Central memory CD4-positive, alpha-beta T cell (primary cell): ENCODE results near the gene SGIP1.

Experiments
- DNase-seq: peaks from one replicate; pipeline ENCODE4 v3.0.0; 2022
- total RNA-seq, 3 experiments: gene quantifications; one replicate each; lab custom pipeline; 2026; lab: John Stamatoyannopoulos, UW

The SGIP1 gene
- total RNA-seq, result 0 to 0.19 (median 0) reads per million in 3 experiments

DNA sequence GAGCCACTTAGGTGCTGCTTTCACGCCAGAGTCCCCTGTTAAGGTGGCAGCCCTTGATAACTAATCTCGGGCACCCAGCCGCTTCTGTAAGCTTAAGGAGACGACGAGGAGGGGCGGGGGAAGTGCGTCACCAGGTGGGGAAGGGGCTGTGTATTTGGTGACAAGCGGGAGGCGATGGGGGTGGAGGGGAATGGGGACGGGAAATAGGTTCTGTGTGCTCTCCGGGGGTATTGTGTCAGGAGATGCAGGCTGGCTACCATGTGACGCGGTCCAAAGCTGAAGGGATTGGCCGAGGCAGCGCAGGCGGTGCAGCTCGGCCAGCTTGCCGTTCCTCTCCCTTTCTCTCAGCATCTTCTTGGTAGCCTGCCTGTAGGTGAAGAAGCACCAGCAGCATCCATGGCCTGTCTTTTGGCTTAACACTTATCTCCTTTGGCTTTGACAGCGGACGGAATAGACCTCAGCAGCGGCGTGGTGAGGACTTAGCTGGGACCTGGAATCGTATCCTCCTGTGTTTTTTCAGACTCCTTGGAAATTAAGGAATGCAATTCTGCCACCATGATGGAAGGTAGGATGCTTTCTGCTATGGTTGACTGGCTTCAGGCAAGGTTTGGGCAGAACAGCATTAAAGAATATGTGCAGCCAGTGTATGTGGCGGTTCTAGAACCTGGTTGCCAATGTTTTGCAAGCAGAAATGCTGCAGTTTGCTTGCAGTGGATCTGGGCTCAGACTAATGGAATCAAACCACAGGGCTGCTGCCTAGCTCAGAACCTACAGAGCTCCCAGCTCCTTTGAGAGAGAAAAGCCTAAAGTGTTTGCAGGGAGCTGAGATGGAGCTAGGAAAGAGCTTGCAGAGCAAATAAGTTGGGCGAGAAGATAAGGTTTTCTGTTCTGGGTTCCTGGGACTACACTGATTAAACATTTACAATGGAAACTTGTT lies at the start of gene SGIP1:
Gene SGIP1 (plus strand): TSS at position 350 of the 937 bp plus-strand sequence. CDS start 206 bp downstream, at position 556.
- no peak for DNase-seq

DNA sequence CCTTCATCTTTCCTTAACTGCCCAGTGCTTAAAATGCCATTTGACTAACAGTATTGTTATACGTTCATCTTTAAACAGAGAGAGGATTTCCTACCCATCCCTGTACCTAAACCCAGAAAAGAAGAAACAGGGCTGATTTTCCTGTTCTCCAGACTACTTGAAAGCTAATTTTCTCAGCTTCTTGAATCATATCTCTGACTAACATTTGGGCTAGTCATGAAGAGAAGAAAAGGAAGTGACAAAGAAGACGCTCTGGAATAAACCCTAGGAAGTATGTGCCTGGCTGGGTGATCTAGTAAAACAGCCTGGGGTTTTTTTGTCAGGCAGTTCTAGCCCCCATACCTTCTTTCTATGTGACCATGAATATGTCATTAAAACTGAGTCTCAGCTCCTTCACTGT lies 44.8 kb upstream of the SGIP1 start:
- DNase-seq, result no peak

GRCh38 chr1:66489972-66490601 lies 43.9 kb upstream of the SGIP1 start:
- no peak for DNase-seq

DNA sequence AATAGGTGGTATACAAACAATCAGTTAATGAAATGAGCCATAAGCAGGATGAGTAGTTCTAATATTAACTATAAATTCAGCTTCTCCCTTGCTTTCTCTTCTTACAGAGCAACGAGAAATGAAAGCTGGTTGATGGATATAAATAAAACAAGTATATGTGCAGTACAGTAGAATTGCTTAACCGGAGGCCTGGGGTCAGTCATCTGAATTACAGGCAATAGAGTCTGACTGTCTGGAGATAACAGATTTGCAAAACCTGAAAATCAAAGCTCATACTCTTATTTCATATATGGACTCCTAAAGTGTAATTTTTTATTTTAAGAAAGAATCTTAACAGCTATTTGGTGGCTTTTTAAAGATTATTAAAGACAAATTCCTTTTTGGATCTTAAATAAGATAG lies 43.1 kb upstream of the SGIP1 start:
- DNase-seq, result no peak

DNA sequence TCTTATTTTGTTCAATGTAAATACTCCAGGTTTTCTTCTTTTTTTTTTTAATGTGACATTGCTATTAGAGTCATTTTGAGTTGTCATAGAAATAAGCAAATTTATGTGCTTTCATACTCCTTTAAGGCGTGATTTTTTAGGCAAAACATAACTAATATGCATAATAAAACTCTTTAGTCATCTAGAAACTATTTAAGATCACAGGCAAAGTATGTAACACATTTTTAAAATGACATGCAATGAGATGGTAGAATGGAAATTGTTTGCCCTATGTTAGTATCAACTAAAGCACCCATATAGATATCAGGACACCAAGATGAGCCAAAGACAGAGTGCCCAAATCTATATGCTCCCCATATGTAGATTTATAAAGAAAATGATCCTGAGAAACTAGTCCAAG lies 41.5 kb upstream of the SGIP1 start:
- no peak for DNase-seq

- no peak for DNase-seq
Observed at GRCh38 chr1:66493731-66494130, 40.2 kb upstream of the SGIP1 start.

- no peak for DNase-seq
Observed at GRCh38 chr1:66494482-66494881, 39.5 kb upstream of the SGIP1 start.

- no peak for DNase-seq
Observed at GRCh38 chr1:66495495-66495894, 38.5 kb upstream of the SGIP1 start.

GRCh38 chr1:66497910-66498309 lies 36.0 kb upstream of the SGIP1 start:
- DNase-seq, result no peak

GRCh38 chr1:66500301-66500700 lies 33.7 kb upstream of the SGIP1 start:
- no peak for DNase-seq

GRCh38 chr1:66502086-66502485 lies 31.9 kb upstream of the SGIP1 start:
- no peak for DNase-seq

- DNase-seq, result peak; percentile 0
Observed at GRCh38 chr1:66503841-66504470, 30.0 kb upstream of the SGIP1 start.

- no peak for DNase-seq
Observed at GRCh38 chr1:66505671-66506392, 28.1 kb upstream of the SGIP1 start.

- DNase-seq, result no peak
Observed at GRCh38 chr1:66506393-66506687, 27.6 kb upstream of the SGIP1 start.

DNA sequence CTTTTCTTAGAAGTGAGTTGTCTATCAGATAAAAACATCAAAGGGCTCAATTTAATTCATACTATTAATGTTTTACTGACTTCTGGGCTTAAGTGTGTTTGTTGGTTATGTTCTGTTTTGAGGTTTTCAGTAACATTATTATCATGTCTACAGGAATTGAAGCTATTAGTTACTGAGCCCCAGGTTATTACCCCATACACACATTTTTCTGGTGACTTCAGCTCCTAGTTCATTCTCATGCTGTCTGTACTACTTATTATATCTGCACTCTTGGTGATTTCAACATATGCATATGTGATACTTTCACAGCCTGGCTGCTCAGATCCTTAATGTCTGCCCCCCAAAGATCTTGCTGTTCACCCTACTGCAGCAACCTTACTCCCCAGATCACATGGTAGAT lies 27.0 kb upstream of the SGIP1 start:
- no peak for DNase-seq

GRCh38 chr1:66510407-66510806 lies 23.5 kb upstream of the SGIP1 start:
- DNase-seq, result no peak

DNA sequence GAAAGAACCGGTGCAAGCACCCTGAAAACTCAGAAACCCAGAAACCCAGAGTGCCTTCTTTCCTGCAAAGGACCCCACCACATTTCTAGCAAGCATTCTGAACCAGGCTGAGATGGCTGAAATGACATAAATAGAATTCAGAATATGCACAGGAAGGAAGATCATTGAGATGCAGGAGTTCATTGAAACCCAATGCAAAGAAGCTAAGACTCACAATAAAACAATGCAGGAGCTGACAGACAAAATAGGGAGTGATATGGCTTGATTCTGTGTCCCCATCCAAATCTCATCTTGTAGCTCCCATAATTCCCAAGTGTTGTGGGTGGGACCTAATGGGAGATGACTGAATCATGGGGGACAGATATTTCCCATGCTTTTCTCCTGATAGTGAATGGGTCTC lies 22.8 kb upstream of the SGIP1 start:
- DNase-seq, result no peak

DNA sequence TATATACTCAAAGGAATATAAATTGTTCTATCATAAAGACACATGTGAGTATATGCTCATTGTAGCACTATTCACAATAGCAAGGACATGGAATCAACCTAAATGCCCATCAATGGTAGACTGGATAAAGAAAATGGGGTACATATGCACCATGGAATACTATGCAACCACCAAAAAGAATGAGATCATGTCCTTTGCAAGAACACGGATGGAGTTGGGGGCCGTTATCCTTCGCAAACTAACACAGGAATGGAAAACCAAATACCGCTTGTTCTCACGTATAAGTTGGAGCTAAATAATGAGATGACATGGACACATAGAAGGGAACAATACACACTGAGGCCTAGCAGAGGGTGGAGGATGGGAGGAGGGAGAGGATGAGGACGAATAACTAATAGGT lies 16.0 kb upstream of the SGIP1 start:
- no peak for DNase-seq

DNA sequence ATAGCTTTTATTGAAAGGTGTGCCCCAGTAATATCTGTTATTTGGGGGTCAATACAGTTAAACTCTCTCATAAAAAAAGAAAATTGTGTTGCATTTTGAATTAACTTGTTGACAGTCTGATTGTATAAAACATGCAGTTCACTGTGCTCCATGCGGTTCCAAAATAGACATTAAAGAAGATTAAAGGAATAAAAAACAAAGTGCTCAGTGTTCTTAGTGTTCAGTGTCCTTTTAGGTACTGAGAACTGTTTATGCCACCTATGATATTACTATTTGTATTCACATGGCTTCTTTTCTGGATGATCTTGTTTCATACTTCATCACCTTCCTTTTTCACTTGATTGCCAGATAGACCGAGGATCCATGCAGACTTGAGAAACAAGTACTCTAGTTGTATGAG lies 15.3 kb upstream of the SGIP1 start:
- DNase-seq, result no peak

- no peak for DNase-seq
Observed at GRCh38 chr1:66519992-66520391, 14.0 kb upstream of the SGIP1 start.

GRCh38 chr1:66520655-66521054 lies 13.3 kb upstream of the SGIP1 start:
- no peak for DNase-seq

GRCh38 chr1:66521721-66522365 lies 12.1 kb upstream of the SGIP1 start:
- DNase-seq, result no peak

- no peak for DNase-seq
Observed at GRCh38 chr1:66523562-66523961, 10.4 kb upstream of the SGIP1 start.
